Ectodermal cell (in vitro differentiated cells): ENCODE results near the gene NAA25.
"Not testable (repeated sequence)": the region's sequence is repeated elsewhere in the genome, so short reads cannot be mapped to it uniquely, and the experiment has no call there.

Source experiments
- H3K27ac ChIP-seq: 2 replicates; pipeline ENCODE4 v1.7.0; 2013; ENCODE audit warnings: mild to moderate bottlenecking, low read depth, low read length; ENCODE audit not compliant: insufficient read depth, poor library complexity, severe bottlenecking
- H3K27me3 ChIP-seq: 2 replicates; pipeline ENCODE4 v1.7.0; 2013; ENCODE audit warnings: mild to moderate bottlenecking, low read length; ENCODE audit not compliant: insufficient read depth, control insufficient read depth, poor library complexity, severe bottlenecking
- H3K36me3 ChIP-seq: one replicate; pipeline ENCODE4 v1.7.0; 2013; ENCODE audit warnings: low read length; ENCODE audit not compliant: control insufficient read depth, insufficient read depth
- H3K4me1 ChIP-seq: one replicate; pipeline ENCODE4 v1.7.0; 2013; ENCODE audit warnings: low read length; ENCODE audit not compliant: control insufficient read depth, insufficient read depth
- H3K4me3 ChIP-seq: 2 replicates; pipeline ENCODE4 v1.7.0; 2013; ENCODE audit warnings: low read depth, low read length, control low read depth; ENCODE audit not compliant: insufficient read depth
- H3K9me3 ChIP-seq: 2 replicates; pipeline ENCODE4 v1.7.0; 2013; ENCODE audit warnings: mild to moderate bottlenecking, low read length, moderate library complexity; ENCODE audit not compliant: control insufficient read depth
- WGBS, 2 experiments: methylation state at CpG; one replicate each; pipeline ENCODE4 v1.1.7; 2013; ENCODE audit warnings: missing lambda C conversion rate in 2 of 2; 5-methylcytosine and 5-hydroxymethylcytosine counted together

The NAA25 gene

DNA sequence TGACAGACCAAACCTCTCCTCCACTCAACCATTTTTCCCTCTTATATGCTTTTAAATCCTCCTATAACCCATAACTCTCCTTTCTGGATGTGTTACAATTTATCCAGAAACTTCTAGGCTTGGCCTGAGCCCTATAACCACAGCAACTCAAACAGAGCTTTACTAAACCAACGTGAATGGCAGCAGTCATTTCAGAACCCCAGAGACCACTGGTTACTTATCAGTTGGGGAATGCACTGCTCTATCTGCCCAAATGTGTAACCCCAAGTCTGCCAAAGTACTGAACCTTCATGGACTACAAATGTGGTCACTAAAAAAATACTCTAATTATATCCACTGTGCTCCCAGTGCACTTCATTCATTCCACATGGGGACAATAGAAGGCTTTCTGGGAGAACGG lies 42.0 kb downstream of the NAA25 start:
- Histone ChIP-seq H3K4me1 (no peaks in the 10 kb centered on the region), H3K9me3 (no peaks in the 10 kb centered on the region), H3K27ac (no peak overlapping the region), H3K4me3 (no peak overlapping the region), H3K36me3 (peaks cover 28% of the 10 kb centered on the region), H3K27me3 (no peaks in the 10 kb centered on the region)
- 94 to 96% methylated on average over 2 of the region's 2 CpGs for WGBS, 2 experiments

GRCh38 chr12:112063273-112063672 lies 45.3 kb downstream of the NAA25 start:
- H3K27ac ChIP-seq = no peak overlapping the region
- 80 to 100% methylated on average over 1 to 2 of the region's 2 CpGs for WGBS, 2 experiments
- no peaks in the 10 kb centered on the region for H3K9me3 ChIP-seq
- no peaks in the 10 kb centered on the region for H3K4me1 ChIP-seq
- peaks cover 27% of the 10 kb centered on the region for H3K36me3 ChIP-seq
- H3K27me3 ChIP-seq = no peaks in the 10 kb centered on the region
- H3K4me3 ChIP-seq = no peak overlapping the region

DNA sequence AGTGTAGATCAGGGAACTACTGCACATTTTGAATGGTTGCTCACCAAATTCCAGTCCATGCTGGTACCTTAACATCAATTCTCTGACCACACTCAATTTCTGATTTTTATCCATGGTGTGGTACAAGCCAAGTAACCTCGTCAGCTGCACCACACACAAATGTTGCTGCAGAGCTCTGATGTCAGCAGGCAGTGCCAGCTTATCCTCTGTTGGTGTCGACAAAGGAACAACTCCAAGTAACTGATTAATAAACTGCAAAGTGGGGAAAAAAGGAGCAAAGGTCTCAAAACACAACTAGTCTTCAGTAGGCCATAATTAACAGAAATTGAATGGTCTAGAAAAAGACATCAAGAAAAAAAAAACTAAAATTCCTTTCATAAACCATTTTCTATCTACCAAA lies 47.4 kb downstream of the NAA25 start:
- WGBS, 2 experiments = 96 to 97% methylated on average over 2 of the region's 2 CpGs
- no peak overlapping the region for H3K27ac ChIP-seq
- peaks cover 22% of the 10 kb centered on the region for H3K36me3 ChIP-seq
- H3K9me3 ChIP-seq = no peaks in the 10 kb centered on the region
- H3K27me3 ChIP-seq = no peaks in the 10 kb centered on the region
- no peak overlapping the region for H3K4me3 ChIP-seq
- H3K4me1 ChIP-seq = no peaks in the 10 kb centered on the region

GRCh38 chr12:112049351-112049750 lies 59.2 kb downstream of the NAA25 start:
- Histone ChIP-seq H3K27me3 (no peaks in the 10 kb centered on the region), H3K27ac (no peak overlapping the region), H3K4me3 (no peak overlapping the region), H3K4me1 (no peaks in the 10 kb centered on the region), H3K36me3 (peaks cover 47% of the 10 kb centered on the region), H3K9me3 (no peaks in the 10 kb centered on the region)
- WGBS, 2 experiments = 95 to 97% methylated on average over 13 of the region's 13 CpGs

DNA sequence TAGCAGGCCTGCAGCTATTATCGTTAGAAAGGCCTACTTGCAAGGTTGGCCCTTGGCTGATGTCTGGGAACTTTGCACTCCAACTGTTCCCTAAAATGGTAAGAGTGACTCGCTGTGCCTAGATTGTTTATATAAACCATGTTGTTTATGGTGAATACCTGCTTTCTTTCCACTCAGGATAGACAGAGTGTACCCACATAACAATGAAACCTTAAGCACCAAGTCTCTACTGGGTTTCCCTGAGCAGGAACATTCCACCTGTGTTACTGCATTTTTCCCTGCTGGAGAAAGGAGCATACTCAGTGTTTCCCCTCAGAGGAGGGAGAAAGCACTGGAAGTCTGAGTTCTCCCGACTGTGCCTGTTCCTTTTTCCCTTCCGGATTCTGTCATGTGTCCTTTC lies 62.6 kb downstream of the NAA25 start:
- 94% methylated on average over 4 of the region's 4 CpGs for WGBS, 2 experiments
- peaks cover 37% of the 10 kb centered on the region for H3K36me3 ChIP-seq
- no peaks in the 10 kb centered on the region for H3K4me1 ChIP-seq
- H3K27ac ChIP-seq = no peak overlapping the region
- no peak overlapping the region for H3K4me3 ChIP-seq
- H3K27me3 ChIP-seq = no peaks in the 10 kb centered on the region
- no peaks in the 10 kb centered on the region for H3K9me3 ChIP-seq

GRCh38 chr12:112036614-112037013 lies 72.0 kb downstream of the NAA25 start:
- H3K27me3 ChIP-seq, H3K4me3 ChIP-seq, H3K9me3 ChIP-seq, H3K27ac ChIP-seq, H3K4me1 ChIP-seq: not testable (repeated sequence)
- H3K36me3 ChIP-seq = peaks cover 43% of the 10 kb centered on the region
- 95 to 97% methylated on average over 10 to 12 of the region's 12 CpGs for WGBS, 2 experiments

DNA sequence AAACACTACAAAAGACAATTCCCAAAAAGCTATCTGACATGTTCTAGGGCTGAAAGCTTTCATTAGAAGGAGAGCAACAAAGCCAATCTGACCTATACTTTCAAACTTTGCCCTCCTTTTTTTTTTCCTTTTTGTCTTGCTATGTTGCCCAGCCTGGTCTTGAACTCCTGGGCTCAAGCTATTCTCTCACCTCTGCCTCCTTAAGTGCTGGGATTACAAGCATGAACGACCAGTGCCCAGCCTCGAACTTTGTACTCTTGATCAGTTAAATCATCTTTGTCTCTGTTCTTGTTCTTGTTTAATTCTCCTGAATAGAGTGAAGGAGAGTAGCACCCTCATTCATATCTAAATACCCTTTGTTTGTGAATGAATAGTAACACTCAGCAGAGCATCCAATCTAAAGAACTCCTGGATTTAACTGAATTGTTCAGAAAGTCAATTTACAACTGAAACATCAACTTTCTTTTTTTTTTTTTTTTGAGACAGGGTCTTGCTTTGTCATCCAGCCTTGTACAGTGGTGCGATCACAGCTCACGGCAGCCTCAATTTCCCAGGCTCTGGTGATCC lies 73.3 kb downstream of the NAA25 start:
- Histone ChIP-seq H3K27me3 (no peaks in the 10 kb centered on the region), H3K27ac (no peak overlapping the region), H3K4me3 (no peak overlapping the region), H3K36me3 (peaks cover 47% of the 10 kb centered on the region), H3K9me3 (no peaks in the 10 kb centered on the region), H3K4me1 (no peaks in the 10 kb centered on the region)
- WGBS, 2 experiments = 83 to 87% methylated on average over 4 of the region's 4 CpGs

- Histone ChIP-seq H3K27me3 (no peaks in the 10 kb centered on the region), H3K27ac (no peak overlapping the region), H3K4me3 (no peak overlapping the region), H3K4me1 (no peaks in the 10 kb centered on the region), H3K9me3 (no peaks in the 10 kb centered on the region), H3K36me3 (peaks cover 32% of the 10 kb centered on the region)
- 94 to 97% methylated on average over 4 to 5 of the region's 5 CpGs for WGBS, 2 experiments
Observed at GRCh38 chr12:112032292-112032691, 76.3 kb downstream of the NAA25 start.

DNA sequence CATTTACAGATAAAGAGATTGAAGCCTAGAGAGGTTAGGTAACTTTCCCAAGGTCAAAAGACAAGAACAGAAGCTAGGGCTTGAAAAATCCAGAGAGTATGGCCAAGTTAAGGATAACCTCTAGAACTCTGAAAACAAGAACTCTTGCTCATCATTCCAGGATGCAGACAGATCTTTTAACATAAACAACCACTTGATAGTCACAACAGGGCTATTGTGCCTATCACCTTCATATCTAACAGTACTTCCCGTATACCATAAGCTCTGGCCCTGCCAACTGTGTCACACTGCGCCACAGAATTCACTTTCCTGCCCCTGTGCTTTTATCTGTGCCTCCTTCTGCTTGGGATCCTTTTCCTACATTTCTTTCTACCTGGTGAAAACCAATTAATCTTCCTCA lies 77.1 kb downstream of the NAA25 start:
- H3K4me1 ChIP-seq = no peaks in the 10 kb centered on the region
- WGBS, 2 experiments = 92 to 94% methylated on average over 2 of the region's 2 CpGs
- no peaks in the 10 kb centered on the region for H3K27me3 ChIP-seq
- no peaks in the 10 kb centered on the region for H3K9me3 ChIP-seq
- no peak overlapping the region for H3K27ac ChIP-seq
- no peak overlapping the region for H3K4me3 ChIP-seq
- peaks cover 29% of the 10 kb centered on the region for H3K36me3 ChIP-seq

- no peaks in the 10 kb centered on the region for H3K4me1 ChIP-seq
- H3K4me3 ChIP-seq = no peak overlapping the region
- H3K36me3 ChIP-seq = peaks cover 20% of the 10 kb centered on the region
- H3K27me3 ChIP-seq = no peaks in the 10 kb centered on the region
- H3K9me3 ChIP-seq = no peaks in the 10 kb centered on the region
- H3K27ac ChIP-seq = no peak overlapping the region
- WGBS, 2 experiments = 100% methylated on average over 1 of the region's 2 CpGs
Observed at GRCh38 chr12:112029301-112029700, 79.3 kb downstream of the NAA25 start.
